IMR-90 (cell line): Measurements from ENCODE around the gene JADE2. TPM values are rescaled to one million over a fixed set of nuclear protein-coding genes. Genes with fewer than 3 reads are reported as not detected.
A peak's percentile ranks its signal among the peaks of the same experiment; 100 is the strongest.

Experiments used
- ATAC-seq: fragments of 200-7000 bp; cut with Tn5 transposase; 2 replicates; pipeline ENCODE4 v1.9.1; 2020; ENCODE audit warnings: low read depth, mild to moderate bottlenecking, moderate library complexity
- BruUV-seq: library from RNA; stranded (reverse); fragments of 400-500 nt; replicated peaks from 2 replicates; lab custom pipeline; 2021; lab: Mats Ljungman, UMichigan
- CTCF ChIA-PET: fragments of 300-600 bp; formaldehyde crosslinking; extraction: SDS; loops from one replicate; lab custom pipeline; 2021; ENCODE audit warnings: antibody characterized with exemption; lab: Yijun Ruan, JAX
- POLR2A ChIA-PET: fragments of 300-600 bp; sonication (Branson Sonifier 250); formaldehyde crosslinking; loops from one replicate; lab custom pipeline; 2022; ENCODE audit warnings: antibody characterized with exemption; ENCODE audit not compliant: unreplicated experiment; lab: Charles Lee
- DNase-seq: peaks from one replicate; pipeline ENCODE4 v3.0.0; 2013
- H2AFZ ChIP-seq: replicated peaks from 2 replicates; pipeline ENCODE3; 2013; ENCODE audit warnings: low read length, mild to moderate bottlenecking; ENCODE audit not compliant: poor library complexity
- H2AK5ac ChIP-seq: 2 replicates; pipeline ENCODE4 v1.6.1; 2013; ENCODE audit warnings: low read depth, low read length, inconsistent platforms
- H2AK9ac ChIP-seq: replicated peaks from 2 replicates; pipeline ENCODE3; 2013; ENCODE audit warnings: mild to moderate bottlenecking, low read depth, low read length, moderate library complexity; ENCODE audit not compliant: poor library complexity
- H2BK120ac ChIP-seq: 2 replicates; pipeline ENCODE4 v1.6.1; 2013; ENCODE audit warnings: low read depth, low read length, inconsistent platforms
- H2BK15ac ChIP-seq: 3 replicates; pipeline ENCODE4 v1.6.1; 2013; ENCODE audit warnings: low read depth, low read length, inconsistent platforms
- H2BK20ac ChIP-seq: 2 replicates; pipeline ENCODE4 v1.6.1; 2013; ENCODE audit warnings: low read depth, mild to moderate bottlenecking, inconsistent platforms, low read length, moderate library complexity
- H2BK5ac ChIP-seq: 2 replicates; pipeline ENCODE4 v1.6.1; 2013; ENCODE audit warnings: mild to moderate bottlenecking, low read depth, low read length, inconsistent platforms; ENCODE audit not compliant: poor library complexity, severe bottlenecking
- H3K14ac ChIP-seq: replicated peaks from 2 replicates; pipeline ENCODE4 v1.6.1; 2013; ENCODE audit warnings: low read depth, low read length, inconsistent platforms
- H3K18ac ChIP-seq: 2 replicates; pipeline ENCODE4 v1.6.1; 2013; ENCODE audit warnings: low read depth, low read length, control low read depth
- H3K23ac ChIP-seq: 2 replicates; pipeline ENCODE4 v1.6.1; 2013; ENCODE audit warnings: low read depth, low read length, inconsistent platforms
- H3K27ac ChIP-seq: 2 replicates; pipeline ENCODE4 v1.5.1; 2013; ENCODE audit warnings: mild to moderate bottlenecking, control low read depth, low read length; ENCODE audit not compliant: insufficient read depth
- H3K27me3 ChIP-seq: 2 replicates; pipeline ENCODE4 v1.6.1; 2013; ENCODE audit warnings: low read length; ENCODE audit not compliant: control insufficient read depth, insufficient read depth
- H3K36me3 ChIP-seq: 2 replicates; pipeline ENCODE4 v1.6.1; 2013; ENCODE audit warnings: low read length, mixed read lengths; ENCODE audit not compliant: control insufficient read depth, insufficient read depth
- H3K4ac ChIP-seq: 2 replicates; pipeline ENCODE4 v1.6.1; 2013; ENCODE audit warnings: low read depth, low read length, inconsistent platforms
- H3K4me1 ChIP-seq: 2 replicates; pipeline ENCODE4 v1.6.1; 2013; ENCODE audit warnings: low read length, mixed read lengths; ENCODE audit not compliant: control insufficient read depth, insufficient read depth
- H3K4me2 ChIP-seq: 2 replicates; pipeline ENCODE4 v1.6.1; 2013; ENCODE audit warnings: low read depth, mild to moderate bottlenecking, control low read depth, low read length, moderate library complexity
- H3K4me3 ChIP-seq: 2 replicates; pipeline ENCODE4 v1.5.1; 2013; ENCODE audit warnings: low read depth, mild to moderate bottlenecking, control low read depth, low read length, moderate library complexity; ENCODE audit not compliant: insufficient read depth
- H3K56ac ChIP-seq: 2 replicates; pipeline ENCODE4 v1.6.1; 2013; ENCODE audit warnings: low read length, inconsistent platforms; ENCODE audit not compliant: insufficient read depth; ENCODE audit errors: extremely low read depth
- H3K79me1 ChIP-seq, 2 experiments: 2 replicates each; pipeline ENCODE4 v1.6.1; 2013; ENCODE audit warnings: low read length in 2 of 2, inconsistent platforms in 1 of 2, low read depth in 1 of 2
- H3K9ac ChIP-seq: 2 replicates; pipeline ENCODE4 v1.6.1; 2013; ENCODE audit warnings: low read depth, low read length, control low read depth
- H3K9me1 ChIP-seq: 2 replicates; pipeline ENCODE4 v1.6.1; 2013; ENCODE audit warnings: low read length, inconsistent platforms; ENCODE audit not compliant: insufficient read depth
- H3K9me3 ChIP-seq: 2 replicates; pipeline ENCODE4 v1.6.1; 2013; ENCODE audit warnings: low read length; ENCODE audit not compliant: control insufficient read depth, insufficient read depth
- H4K20me1 ChIP-seq: 2 replicates; pipeline ENCODE4 v1.6.1; 2013; ENCODE audit warnings: low read length, inconsistent platforms; ENCODE audit not compliant: insufficient read depth
- H4K5ac ChIP-seq: 2 replicates; pipeline ENCODE4 v1.6.1; 2013; ENCODE audit warnings: mild to moderate bottlenecking, low read depth, low read length, control low read depth
- H4K8ac ChIP-seq, 2 experiments: 2 replicates each; pipeline ENCODE4 v1.6.1; 2013; ENCODE audit warnings: low read depth in 2 of 2, low read length in 2 of 2, control low read depth in 1 of 2, inconsistent platforms in 1 of 2
- H4K91ac ChIP-seq: 2 replicates; pipeline ENCODE4 v1.6.1; 2013; ENCODE audit warnings: low read depth, low read length, inconsistent platforms; ENCODE audit not compliant: insufficient read depth
- BHLHE40 ChIP-seq: fragments of 150-350 bp; IDR thresholded peaks from 2 replicates; pipeline ENCODE4 v1.6.1; 2016; ENCODE audit warnings: mild to moderate bottlenecking, low read depth, low read length
- CEBPB ChIP-seq: IDR thresholded peaks from 2 replicates; pipeline ENCODE4 v1.6.1; 2012; ENCODE audit warnings: low read depth, low read length, improper control_type of control experiment
- CHD1 ChIP-seq: IDR thresholded peaks from 2 replicates; pipeline ENCODE4 v1.6.1; 2012; ENCODE audit warnings: low read depth, low read length, improper control_type of control experiment
- CTCF ChIP-seq: conservative IDR thresholded peaks from 2 replicates; pipeline ENCODE4 v1.5.1; 2012; ENCODE audit warnings: mild to moderate bottlenecking, low read depth, low read length, improper control_type of control experiment
- ELK1 ChIP-seq: fragments of 150-350 bp; IDR thresholded peaks from 2 replicates; pipeline ENCODE4 v1.6.1; 2016; ENCODE audit warnings: low read depth, mild to moderate bottlenecking, low read length, moderate library complexity, borderline replicate concordance
- FOS ChIP-seq: fragments of 150-350 bp; IDR thresholded peaks from 2 replicates; pipeline ENCODE4 v1.6.1; 2016; ENCODE audit warnings: low read depth, low read length
- MAFK ChIP-seq: IDR thresholded peaks from 2 replicates; pipeline ENCODE4 v1.6.1; 2012; ENCODE audit warnings: low read depth, low read length, improper control_type of control experiment
- MAZ ChIP-seq: IDR thresholded peaks from 2 replicates; pipeline ENCODE4 v1.6.1; 2012; ENCODE audit warnings: low read depth, mild to moderate bottlenecking, low read length, improper control_type of control experiment, moderate library complexity, borderline replicate concordance
- MXI1 ChIP-seq: IDR thresholded peaks from 2 replicates; pipeline ENCODE4 v1.6.1; 2012; ENCODE audit warnings: low read depth, mild to moderate bottlenecking, low read length, moderate library complexity, borderline replicate concordance
- NFE2L2 ChIP-seq: fragments of 150-350 bp; IDR thresholded peaks from 2 replicates; pipeline ENCODE4 v1.6.1; 2016; ENCODE audit warnings: low read depth, mild to moderate bottlenecking, low read length
- POLR2A ChIP-seq: IDR thresholded peaks from 2 replicates; pipeline ENCODE4 v1.6.1; 2012; ENCODE audit warnings: mild to moderate bottlenecking, low read depth, low read length
- RAD21 ChIP-seq: IDR thresholded peaks from 2 replicates; pipeline ENCODE4 v1.6.1; 2012; ENCODE audit warnings: low read length, improper control_type of control experiment
- RCOR1 ChIP-seq: IDR thresholded peaks from 2 replicates; pipeline ENCODE4 v1.6.1; 2012; ENCODE audit warnings: mild to moderate bottlenecking, low read length, improper control_type of control experiment; ENCODE audit not compliant: insufficient replicate concordance
- RFX5 ChIP-seq: IDR thresholded peaks from 2 replicates; pipeline ENCODE4 v1.8.0; 2012; ENCODE audit warnings: low read depth, mild to moderate bottlenecking, low read length, moderate library complexity
- SMC3 ChIP-seq: fragments of 150-350 bp; IDR thresholded peaks from 2 replicates; pipeline ENCODE4 v1.6.1; 2016; ENCODE audit warnings: low read depth, mild to moderate bottlenecking, antibody characterized with exemption, low read length, moderate library complexity
- USF2 ChIP-seq: fragments of 150-350 bp; IDR thresholded peaks from 2 replicates; pipeline ENCODE4 v1.6.1; 2017; ENCODE audit warnings: mild to moderate bottlenecking, antibody characterized with exemption, low read length, low read depth
- WGBS, 2 experiments: methylation state at CpG; one replicate each; pipeline versions ENCODE4 v1.1.5 to v1.1.7; 2013; ENCODE audit warnings: missing lambda C conversion rate in 2 of 2; ENCODE audit not compliant: insufficient read length in 1 of 2; ENCODE audit errors: extremely low coverage in 2 of 2; 5-methylcytosine and 5-hydroxymethylcytosine counted together
- dilution Hi-C: fragments of 300-500 bp; cut with HindIII; formaldehyde crosslinking; loops from one replicate; pipeline ENCODE4 v1.14.3; 2018; ENCODE audit warnings: low sequenced_read_pairs; ENCODE audit not compliant: unreplicated experiment
- in situ Hi-C: fragments of 300-500 bp; cut with MboI; formaldehyde crosslinking; loops from 3 replicates; pipeline ENCODE4 v1.14.3; 2019; ENCODE audit warnings: low sequenced_read_pairs, inconsistent platforms, mixed read lengths
- intact Hi-C: fragments of 100-400 bp; cut with micrococcal nuclease; formaldehyde crosslinking; loops from 2 replicates; pipeline ENCODE4 v1.10.0; 2022
- polyA plus RNA-seq, 3 experiments: library from polyadenylated mRNA; depleted of rRNA; stranded (reverse); fragments of >200 nt; gene quantifications; 2 replicates each; pipeline ENCODE4 v1.2.3, GENCODE V29; 2012; ENCODE audit warnings: low replicate concordance in 1 of 3
- total RNA-seq: library from RNA; depleted of rRNA; stranded (reverse); fragments of >200 nt; gene quantifications from 2 replicates; pipeline ENCODE4 v1.2.3, GENCODE V29; 2012

JADE2 gene
- total and polyA plus RNA-seq, 2 of the 4 experiments (the other 2 are of a cell fraction) = 13.3 to 14.9 TPM

GRCh38 chr5:134570365-134570758 lies 44.9 kb downstream of the JADE2 start:
- no peak overlapping the region for H3K23ac ChIP-seq
- CTCF ChIA-PET = no interaction called here
- H3K56ac ChIP-seq = no peak overlapping the region
- POLR2A ChIA-PET = no interaction called here
- H3K4me3 ChIP-seq = no peak overlapping the region
- H3K27me3 ChIP-seq = no peaks in the 10 kb centered on the region
- WGBS, 2 experiments = 100% methylated on average over 3 of the region's 9 CpGs; no CpG with 5 or more reads in 1 of the 2 experiments
- ATAC-seq = no peak
- H4K91ac ChIP-seq = no peak overlapping the region
- H2BK20ac ChIP-seq = no peak overlapping the region
- in situ Hi-C loops = no loop called here
- H2AK9ac ChIP-seq = peak overlapping the region; percentile 17
- peaks cover 73% of the 10 kb centered on the region for H3K36me3 ChIP-seq
- H2BK15ac ChIP-seq = no peak overlapping the region
- no peak overlapping the region; the same call in 1 of the 2 replicates for H2BK120ac ChIP-seq
- peaks cover 3 to 49% of the 10 kb centered on the region in 2 experiments; a peak in 2 of 4 replicates for H3K79me1 ChIP-seq
- DNase-seq = no peak
- intact Hi-C loops = no loop called here
- H3K14ac ChIP-seq = no peak overlapping the region
- H2BK5ac ChIP-seq = no peak overlapping the region
- H3K18ac ChIP-seq = no peak overlapping the region
- no peak overlapping the region for H3K4ac ChIP-seq
- peaks cover 16% of the 10 kb centered on the region for H3K4me1 ChIP-seq
- BruUV-seq = no TSS peak
- H3K9ac ChIP-seq = no peak overlapping the region
- H3K9me1 ChIP-seq = peaks cover 21% of the 10 kb centered on the region
- no peak overlapping the region for H4K8ac ChIP-seq
- no peak overlapping the region for H3K4me2 ChIP-seq
- H4K5ac ChIP-seq = no peak overlapping the region
- H2AFZ ChIP-seq = no peak overlapping the region
- no peaks in the 10 kb centered on the region for H3K9me3 ChIP-seq
- dilution Hi-C loops = no loop called here
- H3K27ac ChIP-seq = no peak overlapping the region
- H2AK5ac ChIP-seq = no peak overlapping the region
- peaks cover 6% of the 10 kb centered on the region for H4K20me1 ChIP-seq
- TF ChIP-seq USF2 (no peak), MXI1 (no peak), MAFK (no peak), CHD1 (no peak), FOS (no peak), BHLHE40 (no peak), RAD21 (no peak), SMC3 (no peak), CTCF (no peak), NFE2L2 (no peak), ELK1 (no peak), MAZ (no peak), POLR2A (no peak), RCOR1 (no peak), CEBPB (no peak), RFX5 (no peak)
